Osteoblast (primary cell): ENCODE results near the gene CELA1. TPM values are rescaled to one million over a fixed set of nuclear protein-coding genes. Genes with fewer than 3 reads are reported as not detected.
A peak's percentile ranks its signal among the peaks of the same experiment; 100 is the strongest.

Source experiments
- DNase-seq: peaks from one replicate; pipeline ENCODE4 v3.0.0; 2011; ENCODE audit warnings: low spot score, mixed read lengths; ENCODE audit not compliant: insufficient read length; ENCODE audit errors: missing footprints
- H2AFZ ChIP-seq: 2 replicates; pipeline ENCODE4 v1.6.0; 2011; ENCODE audit warnings: mild to moderate bottlenecking, low read length
- H3K27ac ChIP-seq: 2 replicates; pipeline ENCODE4 v1.5.1; 2011; ENCODE audit warnings: mild to moderate bottlenecking, low read depth, low read length, moderate library complexity
- H3K27me3 ChIP-seq: 2 replicates; pipeline ENCODE4 v1.6.0; 2012; ENCODE audit warnings: mild to moderate bottlenecking, control low read depth, inconsistent platforms, low read length, moderate library complexity; ENCODE audit not compliant: insufficient read depth
- H3K36me3 ChIP-seq: 2 replicates; pipeline ENCODE4 v1.5.1; 2011; ENCODE audit warnings: mild to moderate bottlenecking, low read length, control low read depth, moderate library complexity; ENCODE audit not compliant: insufficient read depth
- H3K4me1 ChIP-seq: 2 replicates; pipeline ENCODE4 v1.5.1; 2011; ENCODE audit warnings: mild to moderate bottlenecking, low read length, control low read depth, moderate library complexity; ENCODE audit not compliant: insufficient read depth
- H3K4me2 ChIP-seq: 2 replicates; pipeline ENCODE4 v1.6.0; 2011; ENCODE audit warnings: mild to moderate bottlenecking, low read length; ENCODE audit not compliant: insufficient read depth
- H3K4me3 ChIP-seq: fragments of 200-600 bp; sonication (generic); 3 replicates; pipeline ENCODE4 v1.5.1; 2012; ENCODE audit warnings: mild to moderate bottlenecking, low read length, inconsistent platforms; ENCODE audit not compliant: insufficient read depth
- H3K79me2 ChIP-seq: 2 replicates; pipeline ENCODE4 v1.6.0; 2012; ENCODE audit warnings: mild to moderate bottlenecking, low read length, control low read depth, inconsistent platforms; ENCODE audit not compliant: insufficient read depth
- H3K9me3 ChIP-seq: 2 replicates; pipeline ENCODE4 v1.5.1; 2011; ENCODE audit warnings: low read depth, low read length, control low read depth
- H4K20me1 ChIP-seq: 2 replicates; pipeline ENCODE4 v1.6.0; 2012; ENCODE audit warnings: mild to moderate bottlenecking, low read length, control low read depth; ENCODE audit not compliant: insufficient read depth
- CTCF ChIP-seq: IDR thresholded peaks from 2 replicates; pipeline ENCODE4 v1.5.1; 2011; ENCODE audit warnings: mild to moderate bottlenecking, low read depth, low read length, moderate library complexity; ENCODE audit errors: extremely low read depth
- total RNA-seq: library from RNA; depleted of rRNA; stranded (reverse); fragments of >200 nt; gene quantifications from 2 replicates; pipeline ENCODE4 v1.2.3, GENCODE V29; 2012

The CELA1 gene
- total RNA-seq, 1 donor, result not detected

GRCh38 chr12:51323966-51324895, 22.2 kb downstream of the CELA1 start, which contains the start of gene BIN2:
BIN2 (minus strand) TSS chr12:51324174; CDS start chr12:51324102, 72 bp downstream.
- no peaks in the 10 kb centered on the region for H3K79me2 ChIP-seq
- no peak within 1 kb of the TSS for H3K4me3 ChIP-seq
- H3K9me3 ChIP-seq, result no peaks in the 10 kb centered on the region
- H3K27me3 ChIP-seq, result no peaks in the 10 kb centered on the region
- H3K4me2 ChIP-seq, result no peak within 1 kb of the TSS
- H3K36me3 ChIP-seq, result no peaks in the 10 kb centered on the region
- H3K4me1 ChIP-seq, result peaks cover 19% of the 10 kb centered on the region
- peak; percentile 60 for DNase-seq
- no peak within 1 kb of the TSS for H3K27ac ChIP-seq
- H4K20me1 ChIP-seq, result no peaks in the 10 kb centered on the region
- H2AFZ ChIP-seq, result no peak within 1 kb of the TSS
- TF ChIP-seq CTCF, result no peak

- no peaks in the 10 kb centered on the region for H3K27me3 ChIP-seq
- DNase-seq, result no peak
- no peak overlapping the region for H3K4me3 ChIP-seq
- H3K9me3 ChIP-seq, result no peaks in the 10 kb centered on the region
- H3K27ac ChIP-seq, result no peak overlapping the region
- no peaks in the 10 kb centered on the region for H3K79me2 ChIP-seq
- no peak overlapping the region for H2AFZ ChIP-seq
- H4K20me1 ChIP-seq, result no peaks in the 10 kb centered on the region
- peaks cover 19% of the 10 kb centered on the region for H3K4me1 ChIP-seq
- no peak overlapping the region for H3K4me2 ChIP-seq
- no peaks in the 10 kb centered on the region for H3K36me3 ChIP-seq
- no peak for TF ChIP-seq CTCF
Measured at GRCh38 chr12:51323317-51323960, 23.0 kb downstream of the CELA1 start.

GRCh38 chr12:51322452-51322851, 24.0 kb downstream of the CELA1 start:
- peaks cover 19% of the 10 kb centered on the region for H3K4me1 ChIP-seq
- no peak for DNase-seq

More at GRCh38 chr12:51322452-51322851, 24.0 kb downstream of the CELA1 start:
- H2AFZ ChIP-seq, result peak overlapping the region; percentile 54
- H3K79me2 ChIP-seq, result no peaks in the 10 kb centered on the region
- no peaks in the 10 kb centered on the region for H4K20me1 ChIP-seq
- H3K27me3 ChIP-seq, result no peaks in the 10 kb centered on the region
- no peaks in the 10 kb centered on the region for H3K36me3 ChIP-seq
- H3K4me2 ChIP-seq, result no peak overlapping the region
- TF ChIP-seq CTCF, result no peak
- no peak overlapping the region for H3K4me3 ChIP-seq
- H3K27ac ChIP-seq, result no peak overlapping the region
- H3K9me3 ChIP-seq, result no peaks in the 10 kb centered on the region
